ENCODE measurements around the gene ETNPPL.

ETNPPL gene

GRCh38 chr4:108783665-108784463, 21.0 kb upstream of the ETNPPL start:
- TF ChIP-seq CTCF (IDR thresholded peaks at IDR 0.05; ENCODE audit: low read depth, low read length), result no peak
- DNase-seq (ENCODE audit: low read depth in 2 of 2), result peak; percentile 17 to 21
- H3K4me3 ChIP-seq (replicated peaks in 1 of 2; ENCODE audit: low read depth in 2 of 2, low read length in 2 of 2), result no peak overlapping the region

GRCh38 chr4:108779958-108780357, 17.1 kb upstream of the ETNPPL start:
- no peak overlapping the region for H3K4me3 ChIP-seq (replicated peaks in 1 of 2; ENCODE audit: low read depth in 2 of 2, low read length in 2 of 2)
- no peak for DNase-seq (ENCODE audit: low read depth in 2 of 2)
- no peak for TF ChIP-seq CTCF (IDR thresholded peaks at IDR 0.05; ENCODE audit: low read depth, low read length)

GRCh38 chr4:108777388-108777787, 14.5 kb upstream of the ETNPPL start:
- no peak for DNase-seq (ENCODE audit: low read depth in 2 of 2)
- TF ChIP-seq CTCF (IDR thresholded peaks at IDR 0.05; ENCODE audit: low read depth, low read length), result no peak
- no peak overlapping the region for H3K4me3 ChIP-seq (replicated peaks in 1 of 2; ENCODE audit: low read depth in 2 of 2, low read length in 2 of 2)

- no peak for TF ChIP-seq CTCF (IDR thresholded peaks at IDR 0.05; ENCODE audit: low read depth, low read length)
- no peak overlapping the region for H3K4me3 ChIP-seq (replicated peaks in 1 of 2; ENCODE audit: low read depth in 2 of 2, low read length in 2 of 2)
- no peak for DNase-seq (ENCODE audit: low read depth in 2 of 2)
Measured at GRCh38 chr4:108775921-108776320, 13.1 kb upstream of the ETNPPL start.

- no peak for TF ChIP-seq CTCF (IDR thresholded peaks at IDR 0.05; ENCODE audit: low read depth, low read length)
- no peak for DNase-seq (ENCODE audit: low read depth in 2 of 2)
- no peak overlapping the region for H3K4me3 ChIP-seq (replicated peaks in 1 of 2; ENCODE audit: low read depth in 2 of 2, low read length in 2 of 2)
Measured at GRCh38 chr4:108774809-108775530, 12.1 kb upstream of the ETNPPL start.

- TF ChIP-seq CTCF (IDR thresholded peaks at IDR 0.05; ENCODE audit: low read depth, low read length), result no peak
- H3K4me3 ChIP-seq (replicated peaks in 1 of 2; ENCODE audit: low read depth in 2 of 2, low read length in 2 of 2), result no peak overlapping the region
- DNase-seq (ENCODE audit: low read depth in 2 of 2), result no peak
Measured at GRCh38 chr4:108772402-108772801, 9.5 kb upstream of the ETNPPL start.
